CD4-positive, alpha-beta memory T cell (primary cell): ENCODE data around the gene DIS3L2. TPM values are rescaled to one million over a fixed set of nuclear protein-coding genes. Genes with fewer than 3 reads are reported as not detected.
A peak's percentile ranks its signal among the peaks of the same experiment; 100 is the strongest.

Experiments used
- CTCF ChIA-PET: fragments of 350-600 bp; sonication (Branson Sonifier 250); formaldehyde crosslinking; loops from one replicate; lab custom pipeline; 2021; ENCODE audit warnings: inconsistent platforms; ENCODE audit not compliant: partially characterized antibody; lab: Charles Lee
- POLR2A ChIA-PET: fragments of 350-600 bp; sonication (Branson Sonifier 250); formaldehyde crosslinking; loops from one replicate; lab custom pipeline; 2021; ENCODE audit not compliant: partially characterized antibody; lab: Charles Lee
- DNase-seq, 5 donors: peaks; one replicate each; pipeline versions ENCODE4 v3.0.0 to v3.0.0-alpha.2; 2020 to 2022; ENCODE audit warnings: mixed read lengths in 1 of 5
- H3K27ac ChIP-seq: one replicate; pipeline ENCODE4 v1.7.0; 2013; ENCODE audit warnings: low read depth, low read length
- H3K27me3 ChIP-seq: 2 replicates; pipeline ENCODE4 v1.7.0; 2013; ENCODE audit warnings: mild to moderate bottlenecking, low read length, moderate library complexity; ENCODE audit not compliant: insufficient read depth
- H3K36me3 ChIP-seq: 2 replicates; pipeline ENCODE4 v1.7.0; 2013; ENCODE audit warnings: mild to moderate bottlenecking, low read length, moderate library complexity; ENCODE audit not compliant: insufficient read depth
- H3K4me1 ChIP-seq: 2 replicates; pipeline ENCODE4 v1.7.0; 2013; ENCODE audit warnings: mild to moderate bottlenecking, low read length, moderate library complexity; ENCODE audit not compliant: insufficient read depth
- H3K4me3 ChIP-seq, 2 donors: one replicate each; pipeline ENCODE4 v1.7.0; 2013; ENCODE audit warnings: low read length in 2 of 2, mild to moderate bottlenecking in 1 of 2
- H3K9me3 ChIP-seq, 2 donors: one replicate each; pipeline ENCODE4 v1.7.0; 2013; ENCODE audit warnings: low read length in 2 of 2, control low read depth in 1 of 2; ENCODE audit not compliant: control insufficient read depth in 1 of 2
- H3K27ac Mint-ChIP-seq, 7 donors: one replicate each; pipeline ENCODE4 v1.8.0; 2020 to 2021; ENCODE audit warnings: mixed read lengths in 7 of 7, mild to moderate bottlenecking in 6 of 7, inconsistent platforms in 3 of 7, moderate library complexity in 3 of 7
- H3K27me3 Mint-ChIP-seq, 2 donors: one replicate each; pipeline ENCODE4 v1.8.0; 2020 to 2021; ENCODE audit warnings: mixed read lengths in 2 of 2
- H3K36me3 Mint-ChIP-seq, 2 donors: one replicate each; pipeline ENCODE4 v1.8.0; 2020 to 2021; ENCODE audit warnings: mixed read lengths in 2 of 2, inconsistent platforms in 1 of 2, mild to moderate bottlenecking in 1 of 2
- H3K4me1 Mint-ChIP-seq, 4 donors: one replicate each; pipeline ENCODE4 v1.8.0; 2020 to 2021; ENCODE audit warnings: mixed read lengths in 4 of 4, mild to moderate bottlenecking in 1 of 4
- H3K4me3 Mint-ChIP-seq, 8 donors: one replicate each; pipeline ENCODE4 v1.8.0; 2020 to 2021; ENCODE audit warnings: mixed read lengths in 8 of 8, mild to moderate bottlenecking in 7 of 8, moderate library complexity in 6 of 8, inconsistent platforms in 3 of 8
- H3K9me3 Mint-ChIP-seq, 8 donors: one replicate each; pipeline ENCODE4 v1.8.0; 2020 to 2021; ENCODE audit warnings: mixed read lengths in 8 of 8, mild to moderate bottlenecking in 5 of 8, inconsistent platforms in 3 of 8, moderate library complexity in 1 of 8
- intact Hi-C: fragments of 100-400 bp; cut with micrococcal nuclease; formaldehyde crosslinking; loops from one replicate; pipeline ENCODE4 v1.15.1; 2023
- polyA plus RNA-seq, 2 donors: library from polyadenylated mRNA; unstranded; fragments of 300-500 nt; fragmentation: Illumina TruSeq; gene quantifications; one replicate each; pipeline ENCODE4 v1.2.3, GENCODE V29; 2021
- total RNA-seq, 2 experiments: library from RNA; stranded (reverse); gene quantifications; one replicate each; pipeline ENCODE4 v1.2.3, GENCODE V29; 2021

The DIS3L2 gene
- total and polyA plus RNA-seq, 4 experiments from 2014 or later = 16.0 to 59.7 (median 39.3) TPM

DNA sequence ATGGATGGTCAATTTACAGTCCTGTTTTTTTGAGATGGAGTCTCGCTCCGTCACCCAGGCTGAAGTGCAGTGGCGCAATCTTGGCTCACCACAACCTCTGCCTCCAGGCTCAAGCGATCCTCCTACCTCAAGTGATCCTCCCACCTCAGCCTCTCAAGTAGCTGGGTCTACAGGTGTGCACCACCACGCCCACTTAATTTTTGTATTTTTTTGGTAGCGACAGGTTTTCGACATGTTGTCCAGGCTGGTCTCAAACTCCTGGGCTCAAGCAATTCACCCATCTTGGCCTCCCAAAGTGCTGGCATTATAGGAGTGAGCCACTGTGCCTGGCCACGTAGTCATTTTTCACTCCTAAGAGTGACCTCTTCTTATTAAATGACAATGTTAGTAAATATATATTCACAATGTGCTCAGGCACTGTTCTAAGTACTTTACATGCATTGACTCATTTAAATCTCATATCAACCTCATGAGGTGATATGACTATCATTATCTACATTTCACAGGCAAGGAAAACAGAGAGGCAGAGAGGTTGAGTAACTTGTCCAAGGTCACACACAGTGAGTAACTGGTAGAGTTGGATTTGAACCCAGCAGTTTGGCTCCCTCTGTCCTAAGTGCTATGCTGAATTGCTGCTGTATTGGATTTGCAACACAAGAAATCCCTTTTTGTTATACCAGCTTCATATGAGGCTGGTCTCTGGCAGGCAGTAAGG is 5.6 kb upstream of the DIS3L2 start:
- no peaks in the 10 kb centered on the region for H3K36me3 ChIP-seq
- no peak overlapping the region for H3K27ac ChIP-seq
- no peaks in the 10 kb centered on the region for H3K9me3 ChIP-seq
- H3K27me3 ChIP-seq = no peaks in the 10 kb centered on the region
- intact Hi-C loops = no loop called here
- no peak overlapping the region for H3K4me3 ChIP-seq
- CTCF ChIA-PET = no interaction called here
- H3K4me1 ChIP-seq = peaks cover 3% of the 10 kb centered on the region
- no peak for DNase-seq
- H3K36me3 Mint-ChIP-seq = no peaks in the 10 kb centered on the region
- no peak overlapping the region for H3K27ac Mint-ChIP-seq
- H3K27me3 Mint-ChIP-seq = peaks cover 6 to 15% of the 10 kb centered on the region in 2 donors
- POLR2A ChIA-PET = interaction anchor here (0.6 kb wide), 1 partner anchor 55 kb away, joined by 3 read pairs; no protein-coding TSS in a partner anchor
- H3K9me3 Mint-ChIP-seq = peaks cover 0 to 6% (median 0%) of the 10 kb centered on the region in 8 donors
- peaks cover 3% of the 10 kb centered on the region in 4 donors for H3K4me1 Mint-ChIP-seq
- H3K4me3 Mint-ChIP-seq = no peak overlapping the region

DNA sequence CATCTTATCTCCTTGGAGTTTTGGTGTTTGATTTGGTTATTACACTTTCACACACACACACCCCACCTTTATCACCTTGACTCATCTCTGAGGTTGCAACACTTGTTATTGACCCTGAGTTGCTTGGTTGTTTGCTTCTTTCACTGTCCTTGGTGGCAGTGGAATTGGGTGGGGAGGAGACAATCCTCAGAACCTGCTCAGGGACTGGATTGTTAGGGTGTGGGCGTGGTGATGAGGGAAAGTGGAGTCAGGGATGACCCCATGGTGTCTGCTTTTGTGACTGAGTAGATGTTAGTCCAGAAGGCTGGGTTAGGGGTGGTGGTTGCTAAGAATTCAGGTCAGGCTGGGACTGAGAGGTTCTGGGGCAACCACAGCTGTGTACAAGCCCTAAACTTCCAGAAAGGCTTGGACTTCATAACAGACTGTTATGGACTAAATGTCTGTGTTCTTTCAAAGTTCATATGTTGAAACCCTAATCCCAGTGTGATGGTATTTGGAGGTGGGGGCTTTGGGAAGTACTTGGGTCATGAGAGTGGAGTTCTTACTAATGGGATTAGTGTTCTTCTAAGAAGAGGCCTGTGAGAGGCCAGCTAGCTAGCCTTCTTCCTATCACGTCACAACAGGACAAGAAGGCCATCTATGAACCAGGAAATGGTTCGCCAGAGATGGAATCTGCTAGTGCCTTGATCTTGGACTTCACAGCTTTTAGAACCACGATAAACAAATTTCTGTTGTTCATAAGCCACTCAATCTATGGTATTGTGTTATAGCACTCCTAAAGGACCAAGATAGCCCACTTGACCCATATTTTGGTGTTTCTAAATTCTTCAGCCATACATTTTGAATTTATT is 3.4 kb upstream of the DIS3L2 start:
- intact Hi-C loops = no loop called here
- H3K9me3 Mint-ChIP-seq = peaks cover 0 to 3% (median 0%) of the 10 kb centered on the region in 8 donors
- H3K36me3 ChIP-seq = no peaks in the 10 kb centered on the region
- no peak overlapping the region for H3K4me3 ChIP-seq
- H3K27me3 ChIP-seq = no peaks in the 10 kb centered on the region
- no peak overlapping the region for H3K4me3 Mint-ChIP-seq
- no peak for DNase-seq
- no peak overlapping the region for H3K27ac Mint-ChIP-seq
- no peaks in the 10 kb centered on the region for H3K36me3 Mint-ChIP-seq
- CTCF ChIA-PET = no interaction called here
- no peak overlapping the region for H3K27ac ChIP-seq
- POLR2A ChIA-PET = interaction anchor here (1.8 kb wide), 1 partner anchor 357 kb away, joined by 4 read pairs; no protein-coding TSS in a partner anchor
- H3K27me3 Mint-ChIP-seq = peaks cover 6 to 9% of the 10 kb centered on the region in 2 donors
- H3K4me1 ChIP-seq = peaks cover 11% of the 10 kb centered on the region
- peaks cover 12 to 26% (median 15%) of the 10 kb centered on the region in 4 donors for H3K4me1 Mint-ChIP-seq
- no peaks in the 10 kb centered on the region for H3K9me3 ChIP-seq

DNA sequence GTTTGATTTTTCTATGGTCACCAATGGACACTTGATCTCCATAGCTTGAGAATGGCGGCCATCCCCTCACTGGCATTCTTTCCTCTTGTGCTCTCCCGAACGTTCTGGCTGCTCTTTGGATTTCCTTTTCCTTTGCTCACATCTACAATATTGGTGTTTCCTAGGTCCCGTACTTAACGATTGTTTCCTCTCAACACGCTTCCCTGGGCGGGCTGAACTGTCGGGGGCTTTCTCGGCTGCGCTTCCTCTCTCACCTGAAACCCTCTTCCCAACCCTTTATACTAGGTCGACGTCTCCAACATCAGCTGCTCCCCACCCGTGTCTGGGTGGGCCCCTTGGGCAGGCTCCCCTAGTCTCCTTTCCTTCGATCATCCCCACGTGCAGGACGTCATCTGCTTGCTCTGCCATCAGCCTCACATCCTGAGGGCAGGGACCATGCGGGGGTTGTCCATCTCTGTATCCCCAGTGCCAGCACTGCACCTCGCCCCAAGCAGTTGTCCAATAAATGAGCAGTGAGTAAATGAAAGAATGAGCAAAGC is 634 bp upstream of the DIS3L2 start:
- intact Hi-C loops = loop anchor here (1.0 kb wide), 2 partner anchors 175 to 180 kb away; partner anchors contain the start of genes COPS7B and PDE6D
- peak overlapping the region; percentile 81 to 98 for H3K4me3 ChIP-seq
- Mint-ChIP-seq H3K4me3 (peak overlapping the region; percentile 80 to 97 (median 95)), H3K36me3 (no peaks in the 10 kb centered on the region), H3K4me1 (peaks cover 29 to 52% (median 34%) of the 10 kb centered on the region in 4 donors), H3K9me3 (peaks cover 0 to 3% (median 0%) of the 10 kb centered on the region in 8 donors), H3K27me3 (peaks cover 0 to 7% of the 10 kb centered on the region in 2 donors), H3K27ac (peak overlapping the region; percentile 4 to 96 (median 90))
- H3K4me1 ChIP-seq = peaks cover 14% of the 10 kb centered on the region
- no peak for DNase-seq
- H3K9me3 ChIP-seq = no peaks in the 10 kb centered on the region
- peak overlapping the region; percentile 51 for H3K27ac ChIP-seq
- ChIA-PET CTCF (interaction anchor here (1.5 kb wide), 1 partner anchor 36 kb away, joined by 4 read pairs; no protein-coding TSS in a partner anchor), POLR2A (interaction anchor here (0.7 to 2.9 kb wide), 3 partner anchors 354 to 360 kb away, joined by 3 to 16 read pairs (median 3); no protein-coding TSS in a partner anchor)
- no peaks in the 10 kb centered on the region for H3K27me3 ChIP-seq
- H3K36me3 ChIP-seq = no peaks in the 10 kb centered on the region

DNA sequence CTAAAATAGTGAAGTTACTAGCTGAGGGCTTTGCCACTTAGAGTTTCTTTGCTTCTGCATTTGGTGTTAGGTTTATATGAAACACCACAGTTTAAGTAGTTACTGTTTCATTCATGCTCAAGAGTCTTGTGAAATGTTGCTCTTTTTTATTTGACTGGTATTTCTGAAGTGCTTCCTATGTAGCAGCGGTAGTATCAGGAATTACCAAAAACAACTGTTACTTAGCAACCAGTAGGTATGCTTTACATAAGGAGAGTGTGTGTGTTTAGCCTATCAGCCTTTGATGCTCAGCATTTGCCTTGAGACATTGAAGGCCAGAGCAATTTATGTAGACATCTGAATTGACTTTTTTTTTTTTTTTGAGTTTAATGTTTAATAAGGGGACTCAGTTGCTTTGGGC is 3.6 kb downstream of the DIS3L2 start:
- peaks cover 0 to 7% of the 10 kb centered on the region in 2 donors for H3K36me3 Mint-ChIP-seq
- H3K27ac Mint-ChIP-seq = peak overlapping the region in 1 of 7 donors; percentile 65
- peaks cover 40 to 68% (median 50%) of the 10 kb centered on the region in 4 donors for H3K4me1 Mint-ChIP-seq
- Histone ChIP-seq H3K36me3 (no peaks in the 10 kb centered on the region), H3K4me3 (no peak overlapping the region), H3K27me3 (no peaks in the 10 kb centered on the region), H3K27ac (no peak overlapping the region), H3K9me3 (no peaks in the 10 kb centered on the region), H3K4me1 (peaks cover 21% of the 10 kb centered on the region)
- intact Hi-C loops = no loop called here
- ChIA-PET POLR2A (no interaction called here), CTCF (no interaction called here)
- H3K9me3 Mint-ChIP-seq = peaks cover 0 to 4% (median 0%) of the 10 kb centered on the region in 8 donors
- no peak overlapping the region for H3K4me3 Mint-ChIP-seq
- peak in 1 of 5 donors; percentile 14 for DNase-seq
- no peaks in the 10 kb centered on the region for H3K27me3 Mint-ChIP-seq

DNA sequence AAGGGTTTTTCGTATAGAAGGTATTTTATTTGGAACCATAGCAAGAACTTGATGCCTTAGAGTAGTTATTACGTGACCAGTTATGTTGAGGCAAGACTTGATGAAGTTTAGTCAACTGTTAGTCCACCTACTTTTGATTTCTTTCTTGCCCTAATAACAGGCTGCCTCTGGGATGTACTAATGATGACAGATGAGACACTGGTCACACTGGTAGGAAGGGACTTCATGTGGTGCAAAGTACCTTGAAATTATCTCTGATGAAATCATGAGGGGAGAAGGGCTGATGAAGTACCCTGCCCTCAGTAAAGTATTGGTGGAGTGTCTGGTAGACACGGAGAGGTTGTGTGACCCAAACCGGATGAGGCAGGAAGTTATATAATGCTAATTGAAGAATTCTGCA is 5.4 kb downstream of the DIS3L2 start:
- H3K4me3 Mint-ChIP-seq = peak overlapping the region in 3 of 8 donors; percentile 9 to 43 (median 40)
- peaks cover 16% of the 10 kb centered on the region for H3K4me1 ChIP-seq
- H3K27me3 ChIP-seq = no peaks in the 10 kb centered on the region
- no peaks in the 10 kb centered on the region for H3K36me3 ChIP-seq
- peaks cover 37 to 55% (median 44%) of the 10 kb centered on the region in 4 donors for H3K4me1 Mint-ChIP-seq
- intact Hi-C loops = loop anchor here (2.0 kb wide), 1 partner anchor 350 kb away; no protein-coding TSS in a partner anchor
- H3K9me3 ChIP-seq = no peaks in the 10 kb centered on the region
- no peak overlapping the region for H3K4me3 ChIP-seq
- H3K36me3 Mint-ChIP-seq = peaks cover 0 to 7% of the 10 kb centered on the region in 2 donors
- ChIA-PET CTCF (no interaction called here), POLR2A (no interaction called here)
- no peak for DNase-seq
- H3K9me3 Mint-ChIP-seq = peaks cover 0 to 4% (median 0%) of the 10 kb centered on the region in 8 donors
- H3K27ac Mint-ChIP-seq = peak overlapping the region in 2 of 7 donors; percentile 0 to 78
- H3K27ac ChIP-seq = no peak overlapping the region
- no peaks in the 10 kb centered on the region for H3K27me3 Mint-ChIP-seq

DNA sequence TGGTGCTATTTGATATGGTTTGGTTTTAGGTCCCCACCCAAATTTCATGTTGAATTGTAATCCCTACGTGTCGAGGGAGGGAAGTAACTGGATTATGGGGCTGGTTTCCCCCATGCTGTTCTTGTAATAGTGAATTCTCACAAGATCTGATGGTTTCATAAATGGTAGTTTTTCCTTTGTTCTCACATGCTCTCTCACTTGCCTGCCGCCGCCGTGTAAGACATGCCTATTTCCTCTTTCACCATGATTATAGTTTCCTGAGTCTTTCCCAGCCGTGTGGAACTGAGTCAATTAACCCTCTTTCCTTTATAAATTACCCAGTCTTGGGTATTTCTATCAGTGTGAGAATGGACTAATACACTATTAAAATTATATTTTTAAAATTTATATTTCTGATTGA is 7.3 kb downstream of the DIS3L2 start:
- Mint-ChIP-seq H3K27me3 (no peaks in the 10 kb centered on the region), H3K27ac (peak overlapping the region in 1 of 7 donors; percentile 15), H3K9me3 (peaks cover 0 to 4% (median 0%) of the 10 kb centered on the region in 8 donors), H3K4me1 (peaks cover 24 to 38% (median 31%) of the 10 kb centered on the region in 4 donors), H3K4me3 (no peak overlapping the region), H3K36me3 (peaks cover 3 to 14% of the 10 kb centered on the region in 2 donors)
- no peak for DNase-seq
- intact Hi-C loops = no loop called here
- ChIA-PET CTCF (interaction anchor here (0.6 kb wide), 1 partner anchor 26 kb away, joined by 4 read pairs; no protein-coding TSS in a partner anchor), POLR2A (no interaction called here)
- H3K27ac ChIP-seq = no peak overlapping the region
- H3K4me1 ChIP-seq = peaks cover 7% of the 10 kb centered on the region
- no peaks in the 10 kb centered on the region for H3K27me3 ChIP-seq
- no peak overlapping the region for H3K4me3 ChIP-seq
- H3K9me3 ChIP-seq = no peaks in the 10 kb centered on the region
- no peaks in the 10 kb centered on the region for H3K36me3 ChIP-seq
